Ovary (tissue), 3 donors: ENCODE results near the gene NFASC.

Experiments used
- POLR2A ChIP-seq: fragments of 450-650 bp; IDR thresholded peaks from one replicate; pipeline ENCODE4 v1.6.1; 2017; ENCODE audit warnings: antibody characterized with exemption, mild to moderate bottlenecking, moderate library complexity
- TF ChIP-seq, protein P1 (sequence below), 3 donors: fragments of 450-650 bp in 2 of 3; fragments of 200-600 bp in 1 of 3; IDR thresholded peaks; one replicate each; pipeline versions ENCODE4 v1.5.1 to v1.8.0; 2016 to 2022; ENCODE audit warnings: antibody characterized with exemption in 3 of 3, mild to moderate bottlenecking in 1 of 3
- donor health status: DM: no; HTN: no; CAD: no.

DNA sequence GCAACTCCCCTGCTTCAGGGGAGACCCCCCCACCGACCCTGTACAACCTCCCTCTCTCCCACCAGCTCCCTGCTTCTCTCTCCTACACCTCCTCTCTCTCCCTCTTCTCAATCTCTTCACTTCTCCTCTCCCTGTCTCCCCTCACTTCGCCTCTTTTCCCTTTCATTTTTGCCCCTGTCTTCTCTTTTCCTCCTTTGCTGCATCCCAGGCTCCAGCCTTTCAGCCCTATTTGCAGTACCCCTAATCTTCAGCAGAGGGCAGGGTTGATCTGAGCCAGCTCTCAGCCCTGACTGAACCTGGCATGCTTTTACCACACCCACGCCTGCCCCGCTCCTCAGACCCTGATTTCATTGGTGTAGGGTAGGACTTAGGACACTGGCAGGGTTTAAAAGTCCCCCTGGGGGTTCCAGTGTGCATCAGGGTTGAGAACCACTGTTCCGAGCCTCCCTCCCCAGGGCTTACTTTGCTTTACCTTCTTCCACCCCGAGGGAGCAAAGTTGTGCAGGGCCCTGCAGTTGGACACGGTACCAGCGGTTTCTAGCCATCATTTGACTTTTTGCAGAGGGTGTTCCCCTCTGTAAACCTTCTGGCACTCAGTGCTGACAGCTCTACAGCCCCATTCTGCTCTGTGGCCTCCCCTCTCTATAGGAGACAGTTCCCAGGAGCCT is 105.0 kb downstream of the NFASC start:
- TF ChIP-seq POLR2A, result no peak
- TF ChIP-seq, protein P1, sequence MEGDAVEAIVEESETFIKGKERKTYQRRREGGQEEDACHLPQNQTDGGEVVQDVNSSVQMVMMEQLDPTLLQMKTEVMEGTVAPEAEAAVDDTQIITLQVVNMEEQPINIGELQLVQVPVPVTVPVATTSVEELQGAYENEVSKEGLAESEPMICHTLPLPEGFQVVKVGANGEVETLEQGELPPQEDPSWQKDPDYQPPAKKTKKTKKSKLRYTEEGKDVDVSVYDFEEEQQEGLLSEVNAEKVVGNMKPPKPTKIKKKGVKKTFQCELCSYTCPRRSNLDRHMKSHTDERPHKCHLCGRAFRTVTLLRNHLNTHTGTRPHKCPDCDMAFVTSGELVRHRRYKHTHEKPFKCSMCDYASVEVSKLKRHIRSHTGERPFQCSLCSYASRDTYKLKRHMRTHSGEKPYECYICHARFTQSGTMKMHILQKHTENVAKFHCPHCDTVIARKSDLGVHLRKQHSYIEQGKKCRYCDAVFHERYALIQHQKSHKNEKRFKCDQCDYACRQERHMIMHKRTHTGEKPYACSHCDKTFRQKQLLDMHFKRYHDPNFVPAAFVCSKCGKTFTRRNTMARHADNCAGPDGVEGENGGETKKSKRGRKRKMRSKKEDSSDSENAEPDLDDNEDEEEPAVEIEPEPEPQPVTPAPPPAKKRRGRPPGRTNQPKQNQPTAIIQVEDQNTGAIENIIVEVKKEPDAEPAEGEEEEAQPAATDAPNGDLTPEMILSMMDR (IDR thresholded peaks at IDR 0.05), result peak; percentile 63 to 70 (median 66)
